ENCODE results near the gene PCED1A. TPM values are rescaled to one million over a fixed set of nuclear protein-coding genes. Genes with fewer than 3 reads are reported as not detected.

The PCED1A gene
- total and polyA plus RNA-seq, 7 experiments from 2014 or later: 23.6 to 105 (median 67.8) TPM

DNA sequence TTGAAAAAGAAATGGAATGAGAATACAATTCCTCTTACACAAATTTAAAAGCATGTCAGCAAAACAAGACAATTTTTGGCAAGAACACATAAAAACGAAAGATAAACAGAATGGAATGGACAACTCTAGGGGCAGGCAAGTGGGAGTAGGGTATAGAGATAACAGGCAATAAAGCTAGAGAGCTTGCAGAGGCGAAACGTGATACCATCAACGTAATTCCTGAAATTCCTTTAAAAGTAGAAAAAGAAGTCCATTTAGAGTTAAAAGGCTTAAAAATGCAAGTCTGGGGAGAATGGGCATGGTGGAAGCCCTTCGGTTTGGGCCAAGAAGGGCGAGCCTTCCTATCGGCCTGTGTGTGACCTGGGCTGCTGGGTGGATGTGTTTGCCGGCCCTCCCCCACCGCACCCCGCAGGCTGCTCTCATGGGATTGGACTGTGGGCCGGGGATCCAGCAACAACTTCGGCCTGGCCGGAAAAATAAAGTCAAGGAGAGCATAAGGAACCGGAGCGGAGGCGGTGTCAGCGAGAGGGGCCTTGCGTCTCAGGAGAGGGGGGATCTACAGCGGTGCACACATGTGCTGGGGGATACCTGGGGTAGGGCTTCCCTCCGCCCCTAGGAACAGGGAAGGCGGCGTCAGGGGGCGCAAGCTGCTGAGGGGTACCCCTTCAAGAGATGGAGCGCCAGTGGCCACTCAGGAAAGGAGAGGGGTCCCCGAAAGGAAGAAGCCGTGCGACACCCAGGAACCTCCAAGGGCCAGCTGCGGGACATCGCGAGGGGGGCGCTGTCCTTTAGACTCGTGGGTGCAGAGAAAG is 20.2 kb downstream of the PCED1A start:
- H3K27ac ChIP-seq (ENCODE audit: low read depth, low read length): no peak overlapping the region

DNA sequence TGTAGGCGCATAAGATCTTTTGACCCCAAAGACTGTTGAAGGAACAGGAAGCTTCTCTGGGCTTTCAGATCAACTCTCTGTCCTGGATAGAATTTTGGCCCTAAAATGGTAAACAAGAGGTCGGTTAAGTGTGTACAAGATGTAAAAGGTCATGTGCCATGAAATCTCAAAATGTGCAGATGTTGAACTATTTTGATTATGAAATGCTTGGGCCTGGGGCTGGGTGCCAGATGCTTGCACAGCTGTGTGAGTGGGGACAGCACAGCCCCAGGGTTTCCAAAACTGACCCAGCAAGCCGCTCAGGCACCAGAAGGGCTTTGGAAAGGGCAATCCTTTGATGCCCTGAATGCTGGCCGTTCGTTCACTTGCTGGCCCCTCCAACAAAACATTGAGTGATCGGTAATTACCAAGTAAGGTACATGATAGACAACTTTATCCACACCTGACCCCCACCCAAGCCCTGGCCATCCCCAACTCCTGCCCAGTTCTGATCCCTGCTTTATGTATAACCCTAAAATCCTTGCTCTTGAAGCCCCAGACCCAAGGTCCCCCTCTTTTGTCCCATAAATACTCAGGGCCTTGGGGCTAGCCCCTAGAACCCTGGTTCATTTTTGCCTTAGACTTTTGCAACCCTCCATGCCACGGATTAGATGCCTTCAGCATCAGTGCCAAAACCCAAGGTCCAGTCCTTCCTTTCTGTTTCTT is 22.4 kb downstream of the PCED1A start:
- Mint-ChIP-seq H3K27me3 (peaks cover 16 to 63% (median 22%) of the 10 kb centered on the region in 5 donors), H3K27ac (no peak overlapping the region), H3K4me3 (no peak overlapping the region), H3K9me3 (peaks cover 0 to 7% (median 3%) of the 10 kb centered on the region in 11 donors), H3K4me1 (peaks cover 15 to 24% (median 17%) of the 10 kb centered on the region in 7 donors), H3K36me3 (peaks cover 0 to 7% (median 4%) of the 10 kb centered on the region in 5 donors)
- Histone ChIP-seq H3K4me1 (ENCODE audit: control insufficient read depth in 2 of 2, insufficient read depth in 2 of 2, low read length in 2 of 2) (peaks cover 4 to 5% of the 10 kb centered on the region in 2 donors), H3K4me3 (ENCODE audit: low read length) (no peak overlapping the region), H3K9me3 (ENCODE audit: control insufficient read depth in 2 of 3, low read length in 3 of 3) (no peaks in the 10 kb centered on the region), H3K27ac (ENCODE audit: low read depth, low read length) (no peak overlapping the region), H3K27me3 (ENCODE audit: control insufficient read depth in 2 of 2, insufficient read depth in 2 of 2, low read length in 2 of 2) (no peaks in the 10 kb centered on the region), H3K36me3 (ENCODE audit: control insufficient read depth in 2 of 3, insufficient read depth in 3 of 3, low read length in 3 of 3) (no peaks in the 10 kb centered on the region)
- CTCF ChIA-PET: no interaction called here
- POLR2A ChIA-PET: interaction anchor here (1.5 kb wide), 1 partner anchor 16 kb away, joined by 5 read pairs; no protein-coding TSS in a partner anchor
- intact Hi-C loops (cut with micrococcal nuclease): no loop called here
- DNase-seq (peak in 1 of 9 donors; percentile 13), ATAC-seq (no peak)

More for the DNA sequence above, 20.2 kb downstream of the PCED1A start:
- H3K9me3 ChIP-seq (ENCODE audit: control insufficient read depth in 2 of 3, low read length in 3 of 3): no peaks in the 10 kb centered on the region
- CTCF ChIA-PET: no interaction called here
- Mint-ChIP-seq H3K9me3 (peaks cover 0 to 1% (median 0%) of the 10 kb centered on the region in 11 donors), H3K4me1 (peaks cover 15 to 24% (median 17%) of the 10 kb centered on the region in 7 donors), H3K4me3 (peak overlapping the region in 7 of 10 donors; percentile 38 to 71 (median 56)), H3K36me3 (no peaks in the 10 kb centered on the region), H3K27ac (no peak overlapping the region), H3K27me3 (peaks cover 8 to 47% (median 20%) of the 10 kb centered on the region in 5 donors)
- DNase-seq: no peak
- POLR2A ChIA-PET: no interaction called here
- H3K36me3 ChIP-seq (ENCODE audit: control insufficient read depth in 2 of 3, insufficient read depth in 3 of 3, low read length in 3 of 3): no peaks in the 10 kb centered on the region
- peaks cover 4 to 5% of the 10 kb centered on the region in 2 donors for H3K4me1 ChIP-seq (ENCODE audit: control insufficient read depth in 2 of 2, insufficient read depth in 2 of 2, low read length in 2 of 2)
- no peak for ATAC-seq
- H3K4me3 ChIP-seq (ENCODE audit: low read length): no peak overlapping the region
- H3K27me3 ChIP-seq (ENCODE audit: control insufficient read depth in 2 of 2, insufficient read depth in 2 of 2, low read length in 2 of 2): no peaks in the 10 kb centered on the region
- intact Hi-C loops (cut with micrococcal nuclease): loop anchor here in 1 of 2 donors (10.0 kb wide), 1 partner anchor 55 kb away; the partner anchor contains the start of gene PTPRA

DNA sequence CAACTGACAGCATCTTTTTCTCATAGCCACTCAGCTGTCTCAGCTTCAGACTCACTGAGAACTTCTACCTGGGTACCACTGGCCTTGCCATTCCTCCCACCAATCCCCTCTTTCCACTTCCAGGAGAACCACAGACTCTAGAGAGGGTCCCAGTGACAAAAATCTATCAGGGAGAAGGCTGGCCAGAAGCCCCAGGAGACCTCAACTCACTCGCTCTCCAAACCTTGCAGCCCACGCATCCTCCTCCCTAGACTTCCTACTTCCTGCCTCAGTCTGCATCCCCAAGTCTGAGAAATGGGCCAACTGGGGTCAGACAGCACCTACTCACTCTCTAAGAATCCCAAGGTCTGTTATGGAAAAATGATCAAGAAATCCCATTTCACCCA is 23.1 kb downstream of the PCED1A start:
- Mint-ChIP-seq H3K36me3 (peaks cover 0 to 7% (median 4%) of the 10 kb centered on the region in 5 donors), H3K4me3 (no peak overlapping the region), H3K27ac (no peak overlapping the region), H3K9me3 (peaks cover 0 to 11% (median 6%) of the 10 kb centered on the region in 11 donors), H3K4me1 (peaks cover 15 to 24% (median 17%) of the 10 kb centered on the region in 7 donors), H3K27me3 (peaks cover 17 to 67% (median 26%) of the 10 kb centered on the region in 5 donors)
- Histone ChIP-seq H3K9me3 (ENCODE audit: control insufficient read depth in 2 of 3, low read length in 3 of 3) (no peaks in the 10 kb centered on the region), H3K36me3 (ENCODE audit: control insufficient read depth in 2 of 3, insufficient read depth in 3 of 3, low read length in 3 of 3) (no peaks in the 10 kb centered on the region), H3K4me1 (ENCODE audit: control insufficient read depth in 2 of 2, insufficient read depth in 2 of 2, low read length in 2 of 2) (peaks cover 4 to 5% of the 10 kb centered on the region in 2 donors), H3K4me3 (ENCODE audit: low read length) (no peak overlapping the region), H3K27me3 (ENCODE audit: control insufficient read depth in 2 of 2, insufficient read depth in 2 of 2, low read length in 2 of 2) (no peaks in the 10 kb centered on the region), H3K27ac (ENCODE audit: low read depth, low read length) (no peak overlapping the region)
- no peak for DNase-seq
- ATAC-seq: no peak
- ChIA-PET CTCF (no interaction called here), POLR2A (no interaction called here)
- intact Hi-C loops (cut with micrococcal nuclease): no loop called here

- ChIA-PET POLR2A (no interaction called here), CTCF (no interaction called here)
Measured at GRCh38 chr20:2816583-2817340, 23.7 kb downstream of the PCED1A start.

DNA sequence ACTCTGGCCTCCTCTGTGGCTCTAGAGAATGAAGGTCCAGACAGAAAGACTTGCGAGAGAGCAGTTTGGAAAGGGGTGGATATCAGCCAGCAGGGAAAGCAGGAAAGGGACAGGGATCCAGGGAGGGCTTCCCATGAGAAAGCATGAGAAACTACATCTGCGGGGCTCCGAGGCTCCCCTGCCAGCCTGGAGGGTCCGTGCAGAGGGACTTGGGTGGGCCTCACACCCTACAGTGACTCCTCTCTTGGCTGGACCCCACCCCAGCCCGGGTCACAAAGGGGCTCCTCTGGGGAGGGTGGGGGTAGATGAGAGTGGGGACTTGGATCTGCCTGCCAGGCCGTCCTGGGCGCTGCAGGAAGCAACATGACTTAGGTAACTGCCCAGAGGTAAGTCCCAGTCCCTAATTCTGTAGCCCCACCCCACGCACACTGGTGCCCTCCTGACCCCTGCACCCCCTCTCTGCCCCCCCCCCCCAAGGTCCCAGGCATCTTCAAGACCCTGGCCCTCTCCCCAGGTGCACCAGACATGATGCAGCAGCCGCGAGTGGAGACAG is 24.3 kb downstream of the PCED1A start, which contains the start of gene TMEM239:
Gene TMEM239 (plus strand): TSS at position 335 of the 553 bp plus-strand sequence. CDS start 191 bp downstream, at position 526.
- Mint-ChIP-seq H3K27me3 (peaks cover 29 to 71% (median 31%) of the 10 kb centered on the region in 5 donors), H3K4me1 (peaks cover 5 to 14% (median 9%) of the 10 kb centered on the region in 7 donors), H3K4me3 (no peak within 1 kb of the TSS), H3K36me3 (peaks cover 0 to 12% (median 7%) of the 10 kb centered on the region in 5 donors), H3K27ac (no peak within 1 kb of the TSS), H3K9me3 (peaks cover 4 to 18% (median 12%) of the 10 kb centered on the region in 11 donors)
- Histone ChIP-seq H3K27ac (ENCODE audit: low read depth, low read length) (no peak within 1 kb of the TSS), H3K36me3 (ENCODE audit: control insufficient read depth in 2 of 3, insufficient read depth in 3 of 3, low read length in 3 of 3) (no peaks in the 10 kb centered on the region), H3K4me3 (ENCODE audit: low read length) (no peak within 1 kb of the TSS), H3K9me3 (ENCODE audit: control insufficient read depth in 2 of 3, low read length in 3 of 3) (peaks cover 0 to 3% (median 0%) of the 10 kb centered on the region in 3 experiments), H3K4me1 (ENCODE audit: control insufficient read depth in 2 of 2, insufficient read depth in 2 of 2, low read length in 2 of 2) (no peaks in the 10 kb centered on the region), H3K27me3 (ENCODE audit: control insufficient read depth in 2 of 2, insufficient read depth in 2 of 2, low read length in 2 of 2) (no peaks in the 10 kb centered on the region)
- DNase-seq (no peak), ATAC-seq (no peak)
- ChIA-PET CTCF (no interaction called here), POLR2A (no interaction called here)
- intact Hi-C loops (cut with micrococcal nuclease): no loop called here

More at GRCh38 chr20:2816583-2817340, 23.7 kb downstream of the PCED1A start:
- H3K36me3 Mint-ChIP-seq: peaks cover 0 to 12% (median 7%) of the 10 kb centered on the region in 5 donors
- no peak overlapping the region for H3K4me3 Mint-ChIP-seq
- ATAC-seq: peak; percentile 27
- H3K27me3 Mint-ChIP-seq: peaks cover 23 to 69% (median 29%) of the 10 kb centered on the region in 5 donors
- Histone ChIP-seq H3K4me1 (ENCODE audit: control insufficient read depth in 2 of 2, insufficient read depth in 2 of 2, low read length in 2 of 2) (peaks cover 4% of the 10 kb centered on the region in 2 donors), H3K27ac (ENCODE audit: low read depth, low read length) (no peak overlapping the region), H3K4me3 (ENCODE audit: low read length) (no peak overlapping the region), H3K27me3 (ENCODE audit: control insufficient read depth in 2 of 2, insufficient read depth in 2 of 2, low read length in 2 of 2) (no peaks in the 10 kb centered on the region), H3K36me3 (ENCODE audit: control insufficient read depth in 2 of 3, insufficient read depth in 3 of 3, low read length in 3 of 3) (no peaks in the 10 kb centered on the region), H3K9me3 (ENCODE audit: control insufficient read depth in 2 of 3, low read length in 3 of 3) (peaks cover 0 to 3% (median 0%) of the 10 kb centered on the region in 3 experiments)
- DNase-seq: peak in 1 of 9 donors; percentile 23
- H3K4me1 Mint-ChIP-seq: peaks cover 9 to 19% (median 12%) of the 10 kb centered on the region in 7 donors
- intact Hi-C loops (cut with micrococcal nuclease): no loop called here
- no peak overlapping the region for H3K27ac Mint-ChIP-seq
- H3K9me3 Mint-ChIP-seq: peaks cover 4 to 16% (median 10%) of the 10 kb centered on the region in 11 donors

All from naive thymus-derived CD4-positive, alpha-beta T cell (primary cell).